GM10248 (cell line): ENCODE data around the gene TSPAN10.

ENCODE experiments used
- CTCF ChIA-PET: fragments of 300-600 bp; sonication (Branson Sonifier 250); formaldehyde crosslinking; extraction: SDS; loops from one replicate; lab custom pipeline; 2021; ENCODE audit warnings: antibody characterized with exemption; lab: Yijun Ruan, JAX
- POLR2A ChIA-PET: fragments of 350-650 bp; sonication (Branson Sonifier 250); formaldehyde crosslinking; extraction: SDS; loops from one replicate; lab custom pipeline; 2020; ENCODE audit warnings: antibody characterized with exemption; lab: Yijun Ruan, JAX
- DNase-seq: peaks from one replicate; pipeline ENCODE4 v3.0.0; 2012; ENCODE audit errors: extremely low spot score
- TF ChIP-seq, protein P1 (sequence below): IDR thresholded peaks from 2 replicates; pipeline ENCODE4 v1.5.1; 2012; ENCODE audit warnings: mild to moderate bottlenecking, low read depth; ENCODE audit errors: extremely low read depth, missing control alignments, control extremely low read depth

Gene TSPAN10

DNA sequence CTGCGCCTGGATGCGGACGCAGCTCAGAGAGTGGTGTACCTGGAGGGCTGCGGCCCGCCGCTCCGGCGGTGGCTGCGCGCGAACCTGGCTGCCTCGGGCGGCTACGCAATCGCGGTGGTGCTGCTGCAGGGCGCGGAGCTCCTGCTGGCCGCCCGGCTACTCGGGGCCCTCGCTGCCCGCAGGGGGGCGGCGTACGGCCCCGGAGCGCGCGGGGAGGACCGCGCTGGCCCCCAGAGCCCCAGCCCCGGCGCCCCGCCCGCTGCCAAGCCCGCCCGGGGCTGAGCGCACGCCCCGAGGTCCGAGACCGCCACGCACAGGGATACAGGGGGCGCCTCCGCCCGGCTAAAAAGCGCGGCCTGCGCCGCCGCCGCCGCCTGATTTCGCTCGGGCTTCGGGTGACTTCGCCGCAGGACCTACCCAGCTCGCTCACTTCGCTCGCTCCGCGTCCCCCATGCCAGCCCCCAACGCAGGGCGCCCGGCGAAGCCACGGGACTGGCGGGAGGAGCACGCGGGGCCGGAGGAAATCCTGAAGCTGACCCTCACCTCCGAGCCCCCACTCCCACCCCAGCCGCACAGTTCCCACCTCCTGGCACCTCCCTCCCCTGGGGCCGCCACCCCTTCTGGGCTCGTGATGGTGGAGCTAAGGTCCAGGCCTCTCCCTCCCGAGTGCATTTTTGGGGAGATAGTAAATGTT is 11.2 kb downstream of the TSPAN10 start:
- TF ChIP-seq, protein P1, sequence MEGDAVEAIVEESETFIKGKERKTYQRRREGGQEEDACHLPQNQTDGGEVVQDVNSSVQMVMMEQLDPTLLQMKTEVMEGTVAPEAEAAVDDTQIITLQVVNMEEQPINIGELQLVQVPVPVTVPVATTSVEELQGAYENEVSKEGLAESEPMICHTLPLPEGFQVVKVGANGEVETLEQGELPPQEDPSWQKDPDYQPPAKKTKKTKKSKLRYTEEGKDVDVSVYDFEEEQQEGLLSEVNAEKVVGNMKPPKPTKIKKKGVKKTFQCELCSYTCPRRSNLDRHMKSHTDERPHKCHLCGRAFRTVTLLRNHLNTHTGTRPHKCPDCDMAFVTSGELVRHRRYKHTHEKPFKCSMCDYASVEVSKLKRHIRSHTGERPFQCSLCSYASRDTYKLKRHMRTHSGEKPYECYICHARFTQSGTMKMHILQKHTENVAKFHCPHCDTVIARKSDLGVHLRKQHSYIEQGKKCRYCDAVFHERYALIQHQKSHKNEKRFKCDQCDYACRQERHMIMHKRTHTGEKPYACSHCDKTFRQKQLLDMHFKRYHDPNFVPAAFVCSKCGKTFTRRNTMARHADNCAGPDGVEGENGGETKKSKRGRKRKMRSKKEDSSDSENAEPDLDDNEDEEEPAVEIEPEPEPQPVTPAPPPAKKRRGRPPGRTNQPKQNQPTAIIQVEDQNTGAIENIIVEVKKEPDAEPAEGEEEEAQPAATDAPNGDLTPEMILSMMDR, result no peak
- POLR2A ChIA-PET, result no interaction called here
- CTCF ChIA-PET, result no interaction called here
- DNase-seq, result no peak

DNA sequence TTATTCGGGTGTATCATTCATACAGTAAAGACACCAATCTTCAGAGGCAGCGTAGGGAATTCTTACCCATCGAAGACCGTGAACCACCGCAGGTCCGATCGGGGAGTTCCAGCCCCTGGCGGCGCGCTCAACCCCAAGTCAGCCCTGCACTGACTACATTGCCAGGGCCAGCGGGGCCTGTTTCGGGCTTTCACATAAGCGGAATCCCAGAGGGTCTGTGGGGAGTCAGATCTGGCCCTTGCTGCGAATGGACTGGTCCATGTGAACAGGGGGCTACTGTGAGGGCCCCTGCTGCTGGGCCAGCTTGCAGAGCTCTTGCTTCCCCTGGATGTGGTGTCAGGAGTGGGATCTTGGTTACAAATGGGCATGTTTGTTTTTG is 11.7 kb downstream of the TSPAN10 start:
- CTCF ChIA-PET, result no interaction called here
- POLR2A ChIA-PET, result no interaction called here
- TF ChIP-seq, protein P1, result no peak
- no peak for DNase-seq

DNA sequence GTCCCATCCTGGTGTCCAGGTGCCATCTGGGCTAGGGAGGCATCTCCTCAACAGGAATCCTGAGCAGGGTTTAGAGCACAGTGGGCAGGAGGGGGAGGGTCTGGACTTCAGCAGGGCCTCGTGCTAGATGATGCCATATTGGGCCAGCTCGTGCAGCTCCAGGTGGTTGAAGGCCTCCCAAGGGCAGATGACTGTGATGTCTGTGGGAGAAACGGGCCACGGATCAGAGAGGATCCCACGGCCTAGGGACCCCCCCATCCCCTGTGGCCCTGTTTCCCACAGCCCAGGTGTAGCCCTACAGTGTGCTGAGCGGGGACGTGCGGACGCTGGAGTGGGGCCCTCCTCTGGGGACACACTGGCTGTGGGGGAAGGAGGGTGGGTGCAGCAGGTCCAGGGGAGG is 14.0 kb downstream of the TSPAN10 start:
- TF ChIP-seq, protein P1, result no peak
- CTCF ChIA-PET, result interaction anchor here (1.0 to 1.5 kb wide), 2 partner anchors 32 to 50 kb away, joined by 3 to 5 read pairs; no protein-coding TSS in a partner anchor
- POLR2A ChIA-PET, result no interaction called here
- no peak for DNase-seq

DNA sequence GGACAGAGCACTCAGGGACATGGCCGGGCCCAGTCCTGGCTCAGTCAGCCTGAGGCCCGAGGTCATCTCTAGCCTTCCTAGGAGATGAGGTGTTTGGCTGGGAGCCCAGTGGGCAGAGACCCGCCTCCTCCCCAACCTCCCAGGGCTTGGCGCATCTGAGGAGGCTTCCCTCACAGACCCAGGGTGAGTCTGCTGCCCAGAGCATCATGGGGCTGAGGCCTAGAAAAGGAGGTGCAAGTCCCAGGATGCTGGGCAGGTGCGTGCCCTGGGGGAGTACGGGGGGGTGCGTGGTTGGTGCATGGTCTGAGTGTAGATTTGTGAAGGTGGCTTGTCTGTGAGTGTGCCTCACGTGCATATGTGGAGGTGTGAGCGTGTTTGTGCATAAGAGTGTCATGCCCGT is 14.7 kb downstream of the TSPAN10 start:
- CTCF ChIA-PET, result no interaction called here
- DNase-seq, result no peak
- POLR2A ChIA-PET, result no interaction called here
- TF ChIP-seq, protein P1, result no peak

DNA sequence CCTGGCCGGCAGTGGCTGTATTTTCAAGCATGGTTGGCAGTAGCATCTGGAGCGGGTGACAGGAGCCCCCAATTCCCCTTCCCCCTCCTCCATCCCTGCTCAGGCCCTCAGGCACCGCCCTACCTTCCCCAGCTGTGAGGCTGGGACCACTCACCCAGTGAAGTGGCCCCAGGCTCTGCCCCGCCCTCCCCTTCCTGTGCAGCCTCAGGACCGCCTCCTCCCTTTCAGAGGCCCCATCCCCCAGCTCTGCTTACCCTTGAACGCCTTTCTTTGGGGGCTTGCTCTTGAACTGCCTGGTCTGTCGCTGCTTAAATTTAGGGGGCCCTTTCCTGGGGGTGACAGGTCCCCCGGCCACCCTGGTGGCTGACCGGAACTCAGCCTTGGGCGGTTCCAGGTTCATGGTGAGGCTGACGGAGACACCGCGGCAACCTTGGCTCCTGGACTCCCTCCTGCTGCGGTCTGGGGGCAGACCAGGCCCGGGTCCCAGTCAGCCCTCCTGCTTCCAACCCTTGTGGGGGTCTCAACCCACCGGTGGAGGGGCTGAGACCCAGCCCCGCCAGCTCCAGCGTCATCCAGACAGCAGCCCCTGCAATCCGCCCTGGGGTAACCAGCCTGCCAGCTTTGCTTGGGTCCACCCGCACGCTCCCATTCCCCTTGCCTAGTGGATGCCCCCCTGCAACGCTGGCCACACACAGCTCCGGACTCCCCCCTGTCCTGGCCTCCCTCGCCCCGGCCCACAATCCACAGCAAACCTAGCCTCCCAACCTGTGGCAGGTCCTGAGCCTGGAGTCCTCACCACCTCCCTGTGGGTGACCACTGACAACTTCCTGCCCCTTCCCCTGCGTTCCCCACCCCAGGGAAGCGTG is 16.1 kb downstream of the TSPAN10 start:
- peak; percentile 75 for DNase-seq
- ChIA-PET CTCF (no interaction called here), POLR2A (no interaction called here)
- TF ChIP-seq, protein P1, result no peak

DNA sequence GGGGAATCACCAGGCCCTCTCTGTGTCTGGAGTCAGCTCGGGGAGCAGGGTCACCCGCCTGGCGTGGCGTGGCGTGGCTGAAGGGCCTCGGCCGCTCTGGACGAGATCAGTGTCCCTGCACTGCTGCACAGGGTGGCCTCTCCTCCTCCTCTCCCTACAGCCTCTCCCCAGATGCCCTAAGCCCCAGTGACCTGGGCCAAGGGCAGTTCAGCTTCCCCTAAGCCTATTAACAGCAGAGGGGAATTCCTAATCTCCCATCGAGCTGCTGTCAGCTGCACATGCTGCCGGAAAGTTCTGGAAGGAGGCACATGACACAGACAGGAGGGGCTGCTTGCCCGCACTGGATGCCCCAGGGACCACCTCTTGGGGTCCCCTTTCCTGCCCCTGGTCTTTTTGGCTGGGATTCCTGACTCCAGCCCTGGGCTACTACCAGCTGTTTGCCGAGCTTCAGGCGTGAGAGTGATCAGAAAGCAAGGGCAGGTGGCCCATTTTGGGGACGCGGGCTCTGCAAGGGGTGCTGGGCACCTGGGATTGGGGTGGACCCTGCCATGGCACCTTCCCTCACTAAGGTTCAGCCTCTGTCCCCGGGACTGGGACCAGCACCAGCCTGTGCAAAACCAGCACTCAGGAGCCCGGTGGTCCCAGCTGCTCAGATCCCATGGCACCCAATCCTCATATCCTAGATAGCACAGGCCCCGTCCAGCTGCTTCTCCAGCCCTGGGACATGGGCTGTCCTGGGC is 18.6 kb downstream of the TSPAN10 start:
- ChIA-PET CTCF (interaction anchor here (1.5 kb wide), 2 partner anchors 9 to 10 kb away, joined by 4 to 5 read pairs; partner anchors contain the start of genes CCDC137 and OXLD1), POLR2A (interaction anchor here (0.6 kb wide), 1 partner anchor 20 kb away, joined by 3 read pairs; no protein-coding TSS in a partner anchor)
- DNase-seq, result no peak
- TF ChIP-seq, protein P1, result no peak
